ENCODE data around the gene CSMD2. TPM values are rescaled to one million over a fixed set of nuclear protein-coding genes. Genes with fewer than 3 reads are reported as not detected.

The CSMD2 gene
- total RNA-seq, 2 donors from 2014 or later, result not detected

DNA sequence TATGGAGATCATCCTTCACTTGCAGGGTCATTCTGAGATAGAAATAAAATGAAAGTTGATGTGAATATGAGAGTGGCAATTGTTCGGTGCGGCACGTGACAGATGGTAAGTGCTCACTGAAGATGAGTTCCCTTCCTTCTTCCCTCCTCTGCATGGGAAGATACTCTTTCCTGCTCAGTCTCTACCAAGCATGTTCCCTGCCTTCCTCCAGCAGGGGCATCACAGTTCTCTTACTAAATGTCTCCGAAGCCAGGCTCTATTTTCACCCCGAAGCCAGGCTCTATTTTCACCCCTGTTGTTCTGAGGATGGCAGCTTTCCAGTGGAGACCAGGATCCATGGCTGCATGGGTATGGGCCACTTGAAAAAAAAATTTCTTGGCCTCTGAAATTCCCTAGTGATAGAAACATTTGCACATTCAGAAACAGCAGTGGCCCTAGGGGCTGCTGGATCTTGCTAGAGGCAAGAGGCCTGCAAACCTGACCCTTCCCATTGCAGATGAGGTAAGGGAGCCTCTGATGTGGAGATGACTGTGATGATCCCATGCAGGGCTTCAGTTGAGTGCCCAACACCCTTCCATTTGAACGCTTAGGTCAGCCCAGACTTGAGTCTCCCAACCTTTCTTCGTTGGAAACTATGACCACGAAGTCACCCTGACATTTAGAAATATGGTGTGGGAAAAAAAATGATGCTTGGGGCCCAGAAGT, 424.8 kb downstream of the CSMD2 start:
- H3K9me3 Mint-ChIP-seq, result no peaks in the 10 kb centered on the region
- ATAC-seq (no peak), DNase-seq (ENCODE audit: low spot score in 2 of 2) (no peak)
- no peak overlapping the region for H3K27ac Mint-ChIP-seq
- H3K36me3 Mint-ChIP-seq, result no peaks in the 10 kb centered on the region

DNA sequence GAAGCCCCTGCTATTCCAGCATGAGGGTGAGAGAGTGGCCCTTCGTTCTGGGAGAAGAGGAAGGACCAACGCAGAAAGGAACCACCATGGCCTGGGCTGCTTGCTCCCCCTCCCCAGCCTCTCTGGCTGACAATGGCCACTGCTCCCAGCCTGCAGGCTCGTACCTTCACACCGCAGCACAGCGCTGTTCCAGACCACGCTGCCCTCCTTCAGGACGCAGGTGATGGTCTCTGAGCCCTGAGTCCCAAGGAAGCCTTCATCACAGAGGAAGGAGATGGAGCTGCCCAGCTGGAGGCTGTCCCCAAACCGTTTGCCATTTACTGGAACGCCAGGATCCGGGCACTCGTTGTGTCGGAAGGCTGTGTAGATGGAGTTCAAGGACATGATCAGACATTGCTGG, 426.1 kb downstream of the CSMD2 start:
- Mint-ChIP-seq H3K9me3 (no peaks in the 10 kb centered on the region), H3K27ac (no peak overlapping the region), H3K36me3 (no peaks in the 10 kb centered on the region)
- DNase-seq (ENCODE audit: low spot score in 2 of 2) (no peak), ATAC-seq (no peak)

GRCh38 chr1:33738536-33738935, 426.5 kb downstream of the CSMD2 start:
- Mint-ChIP-seq H3K9me3 (no peaks in the 10 kb centered on the region), H3K27ac (no peak overlapping the region), H3K36me3 (no peaks in the 10 kb centered on the region)
- ATAC-seq (no peak), DNase-seq (ENCODE audit: low spot score in 2 of 2) (no peak)

DNA sequence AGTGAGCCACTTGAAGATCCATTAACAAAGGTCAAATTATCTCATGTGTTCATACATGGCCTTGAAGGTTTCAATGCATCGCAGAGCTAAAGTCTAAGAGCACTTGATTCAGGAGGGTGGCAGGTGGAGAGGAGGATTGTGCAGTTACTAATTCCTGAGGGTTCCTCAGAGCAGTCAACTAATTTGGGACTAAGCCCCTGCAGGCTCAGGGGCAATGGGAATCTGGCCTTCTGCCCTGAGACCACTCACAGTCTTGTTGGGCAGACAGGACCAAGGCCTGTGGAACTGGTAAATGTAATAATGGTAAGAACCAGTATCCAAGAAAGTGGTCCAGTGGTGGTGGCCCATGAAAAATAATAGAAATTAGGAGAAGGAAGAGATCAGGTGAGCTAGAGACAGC, 428.5 kb downstream of the CSMD2 start:
- peaks cover 0 to 4% of the 10 kb centered on the region in 2 donors for H3K9me3 Mint-ChIP-seq
- DNase-seq (ENCODE audit: low spot score in 2 of 2) (no peak), ATAC-seq (no peak)
- no peaks in the 10 kb centered on the region for H3K36me3 Mint-ChIP-seq
- no peak overlapping the region for H3K27ac Mint-ChIP-seq

- H3K9me3 Mint-ChIP-seq, result peaks cover 0 to 4% of the 10 kb centered on the region in 2 donors
- no peaks in the 10 kb centered on the region for H3K36me3 Mint-ChIP-seq
- H3K27ac Mint-ChIP-seq, result no peak overlapping the region
- ATAC-seq (no peak), DNase-seq (ENCODE audit: low spot score in 2 of 2) (no peak)
Measured at GRCh38 chr1:33735624-33736023, 429.4 kb downstream of the CSMD2 start.

DNA sequence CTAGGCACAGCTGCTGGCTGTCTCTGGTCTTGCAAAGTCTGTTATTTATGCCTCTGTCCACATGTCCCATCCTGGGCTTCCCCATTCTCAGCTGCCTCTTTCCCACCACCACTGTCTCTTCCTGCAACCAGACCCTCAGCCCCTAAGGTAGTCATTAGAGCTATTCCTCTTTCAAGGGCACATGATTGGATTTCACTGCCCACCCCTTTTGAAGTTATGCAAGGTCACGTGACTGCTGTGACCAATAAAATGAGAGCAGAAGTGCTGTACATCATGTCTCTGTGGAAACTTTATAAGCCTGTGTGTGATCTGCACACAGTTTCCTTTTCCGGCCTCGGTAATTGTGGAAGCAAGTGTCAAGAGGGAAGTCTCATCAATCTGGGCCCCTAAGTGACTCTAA, 437.7 kb downstream of the CSMD2 start:
- Mint-ChIP-seq H3K36me3 (no peaks in the 10 kb centered on the region), H3K9me3 (peaks cover 0 to 4% of the 10 kb centered on the region in 2 donors), H3K27ac (no peak overlapping the region)
- DNase-seq (ENCODE audit: low spot score in 2 of 2) (no peak), ATAC-seq (no peak)

DNA sequence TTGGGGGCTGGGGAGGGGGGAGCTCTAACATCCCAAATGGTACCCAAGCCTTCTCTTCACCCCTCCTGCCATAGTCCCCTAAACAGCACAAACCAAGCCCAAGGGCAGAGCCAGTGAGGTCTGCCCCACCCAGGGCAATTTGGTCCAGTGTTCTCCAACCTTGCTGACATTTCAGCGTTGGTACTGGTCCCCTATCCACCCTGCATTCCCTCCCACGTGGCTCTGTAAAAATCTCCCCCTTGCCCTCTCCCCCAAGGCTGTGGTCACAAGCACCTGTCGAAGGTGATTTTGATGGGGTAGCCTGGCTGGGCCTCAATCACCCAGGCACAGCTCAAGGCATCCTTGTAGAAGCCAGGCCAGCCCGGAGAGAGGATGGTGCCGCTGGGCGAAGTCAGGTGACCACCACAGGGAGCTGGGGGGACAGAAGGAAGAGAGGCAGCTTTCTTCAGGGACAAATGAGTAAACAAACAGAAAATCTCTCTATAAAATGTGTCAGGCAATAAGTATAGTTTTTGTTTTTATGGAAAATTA, 438.7 kb downstream of the CSMD2 start:
- Mint-ChIP-seq H3K27ac (no peak overlapping the region), H3K36me3 (no peaks in the 10 kb centered on the region), H3K9me3 (no peaks in the 10 kb centered on the region)
- ATAC-seq, result no peak
- DNase-seq (ENCODE audit: low spot score in 2 of 2), result no peak

- Mint-ChIP-seq H3K9me3 (no peaks in the 10 kb centered on the region), H3K27ac (no peak overlapping the region), H3K36me3 (no peaks in the 10 kb centered on the region)
- DNase-seq (ENCODE audit: low spot score in 2 of 2) (no peak), ATAC-seq (no peak)
Measured at GRCh38 chr1:33725556-33726160, 439.4 kb downstream of the CSMD2 start.

- no peak for ATAC-seq
- H3K27ac Mint-ChIP-seq, result no peak overlapping the region
- no peak for DNase-seq (ENCODE audit: low spot score in 2 of 2)
Measured at GRCh38 chr1:33725037-33725436, 440.0 kb downstream of the CSMD2 start.

GRCh38 chr1:33724348-33724747, 440.7 kb downstream of the CSMD2 start:
- DNase-seq (ENCODE audit: low spot score in 2 of 2), result no peak
- ATAC-seq, result no peak

More at GRCh38 chr1:33725037-33725436, 440.0 kb downstream of the CSMD2 start:
- H3K36me3 Mint-ChIP-seq, result no peaks in the 10 kb centered on the region
- no peaks in the 10 kb centered on the region for H3K9me3 Mint-ChIP-seq

DNA sequence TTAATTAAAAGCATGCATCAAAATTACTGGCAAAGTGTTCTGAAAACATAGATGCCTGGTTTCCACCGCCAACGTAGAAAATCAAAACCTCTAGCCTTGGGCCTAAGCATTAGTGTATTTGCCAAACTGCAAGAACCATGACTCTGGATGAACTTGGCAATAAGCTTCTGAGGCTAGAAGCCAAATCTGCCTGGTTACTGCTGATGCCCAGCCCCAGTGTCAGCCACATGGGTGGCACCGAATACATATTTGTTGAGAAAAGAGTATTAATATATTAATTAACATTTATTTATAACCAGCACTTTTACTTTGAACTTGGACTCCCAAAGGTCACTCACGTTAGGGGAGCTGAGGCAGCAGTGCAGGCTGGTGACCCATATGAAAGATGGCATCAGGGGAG, 441.8 kb downstream of the CSMD2 start:
- ATAC-seq, result no peak
- H3K36me3 Mint-ChIP-seq, result no peaks in the 10 kb centered on the region

More at GRCh38 chr1:33724348-33724747, 440.7 kb downstream of the CSMD2 start:
- Mint-ChIP-seq H3K9me3 (no peaks in the 10 kb centered on the region), H3K36me3 (no peaks in the 10 kb centered on the region), H3K27ac (no peak overlapping the region)

GRCh38 chr1:33721301-33721815, 443.7 kb downstream of the CSMD2 start:
- no peak overlapping the region for H3K27ac Mint-ChIP-seq
- DNase-seq (ENCODE audit: low spot score in 2 of 2) (no peak), ATAC-seq (no peak)
- no peaks in the 10 kb centered on the region for H3K9me3 Mint-ChIP-seq
- no peaks in the 10 kb centered on the region for H3K36me3 Mint-ChIP-seq

More for the DNA sequence above, 441.8 kb downstream of the CSMD2 start:
- no peak overlapping the region for H3K27ac Mint-ChIP-seq
- H3K9me3 Mint-ChIP-seq, result no peaks in the 10 kb centered on the region
- no peak for DNase-seq (ENCODE audit: low spot score in 2 of 2)

DNA sequence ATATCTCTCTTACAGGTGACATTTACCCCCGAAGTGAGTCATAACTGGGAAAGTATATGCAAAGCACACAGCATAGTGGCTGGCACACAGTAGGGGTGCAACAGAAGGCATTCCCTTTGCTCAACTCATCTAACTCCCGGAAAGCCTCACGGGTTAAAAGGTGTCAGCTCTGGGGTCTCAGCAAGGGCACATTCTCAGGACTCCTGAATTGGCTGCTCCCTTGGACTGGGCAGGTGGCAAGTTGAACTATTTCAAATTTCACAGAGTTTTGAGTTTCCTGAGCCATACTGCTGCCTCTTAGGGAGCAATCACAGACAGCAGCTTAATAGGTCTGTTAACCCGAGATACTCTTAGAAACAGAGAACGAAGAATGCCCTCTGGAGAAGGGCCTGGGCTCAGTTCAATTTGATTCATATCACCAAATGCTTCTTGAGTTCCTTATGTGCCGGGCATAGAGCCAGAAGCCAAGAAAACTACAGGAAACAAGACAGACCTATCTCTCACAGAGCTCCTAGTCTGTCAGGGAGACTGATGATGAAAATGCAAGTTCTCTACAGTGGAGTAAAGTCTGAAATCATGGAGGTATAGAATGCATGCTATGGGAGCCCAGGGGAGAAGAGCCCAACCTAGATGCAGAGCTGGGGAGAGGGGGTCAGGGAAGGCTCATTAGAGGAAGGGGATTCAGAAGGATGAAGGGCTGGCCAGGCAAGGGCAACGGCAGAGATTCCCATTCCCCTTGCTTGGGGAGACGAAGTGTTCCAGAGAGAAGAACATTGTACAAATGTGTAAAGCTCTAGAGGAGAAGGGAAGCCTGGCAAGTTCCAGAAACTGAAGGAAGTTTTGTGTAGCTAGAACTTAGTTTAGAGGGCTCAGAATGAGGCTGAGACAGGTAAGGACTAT, 445.0 kb downstream of the CSMD2 start:
- ATAC-seq, result no peak
- DNase-seq (ENCODE audit: low spot score in 2 of 2), result no peak
- H3K27ac Mint-ChIP-seq, result no peak overlapping the region
- H3K9me3 Mint-ChIP-seq, result no peaks in the 10 kb centered on the region
- H3K36me3 Mint-ChIP-seq, result no peaks in the 10 kb centered on the region

DNA sequence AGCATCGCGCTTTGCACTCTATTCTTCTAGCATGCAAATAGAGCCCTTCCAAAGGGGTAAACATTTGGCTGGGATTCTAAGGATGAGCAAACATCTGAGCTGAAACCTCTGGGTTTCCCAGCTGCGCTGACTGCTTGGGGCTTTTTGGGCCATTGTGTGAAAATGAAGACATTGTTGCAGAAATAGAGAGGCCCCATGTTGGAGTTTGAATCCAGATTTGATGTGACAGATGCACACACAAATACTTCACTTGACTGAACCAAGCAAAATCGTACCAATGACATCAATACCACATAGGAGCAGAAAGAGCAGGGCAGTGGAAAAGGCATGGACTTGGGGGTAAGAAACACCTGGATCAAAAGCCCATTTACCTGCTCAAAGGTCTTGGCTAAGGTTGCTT, 445.7 kb downstream of the CSMD2 start:
- ATAC-seq (no peak), DNase-seq (ENCODE audit: low spot score in 2 of 2) (no peak)
- H3K9me3 Mint-ChIP-seq, result no peaks in the 10 kb centered on the region
- no peaks in the 10 kb centered on the region for H3K36me3 Mint-ChIP-seq
- H3K27ac Mint-ChIP-seq, result no peak overlapping the region

DNA sequence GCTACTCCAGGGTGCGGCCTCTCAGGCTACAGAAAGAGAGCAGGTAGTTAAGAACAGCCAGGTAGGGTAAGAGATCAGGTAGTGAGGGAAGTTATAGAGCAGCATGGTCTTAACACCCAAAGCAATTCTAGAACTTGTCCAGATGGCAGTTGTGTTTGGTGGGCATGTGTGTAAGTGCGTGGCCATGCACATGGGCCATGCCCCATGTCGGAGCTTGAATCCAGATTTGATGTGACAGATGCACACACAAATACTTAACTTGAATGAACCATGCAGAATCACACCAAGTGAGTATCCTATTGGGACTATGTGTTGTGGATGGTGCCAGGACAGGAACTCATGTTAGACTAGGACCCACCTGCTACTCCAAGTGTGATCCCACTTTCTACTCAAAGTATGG, 446.8 kb downstream of the CSMD2 start:
- H3K27ac Mint-ChIP-seq, result no peak overlapping the region
- H3K9me3 Mint-ChIP-seq, result no peaks in the 10 kb centered on the region

DNA sequence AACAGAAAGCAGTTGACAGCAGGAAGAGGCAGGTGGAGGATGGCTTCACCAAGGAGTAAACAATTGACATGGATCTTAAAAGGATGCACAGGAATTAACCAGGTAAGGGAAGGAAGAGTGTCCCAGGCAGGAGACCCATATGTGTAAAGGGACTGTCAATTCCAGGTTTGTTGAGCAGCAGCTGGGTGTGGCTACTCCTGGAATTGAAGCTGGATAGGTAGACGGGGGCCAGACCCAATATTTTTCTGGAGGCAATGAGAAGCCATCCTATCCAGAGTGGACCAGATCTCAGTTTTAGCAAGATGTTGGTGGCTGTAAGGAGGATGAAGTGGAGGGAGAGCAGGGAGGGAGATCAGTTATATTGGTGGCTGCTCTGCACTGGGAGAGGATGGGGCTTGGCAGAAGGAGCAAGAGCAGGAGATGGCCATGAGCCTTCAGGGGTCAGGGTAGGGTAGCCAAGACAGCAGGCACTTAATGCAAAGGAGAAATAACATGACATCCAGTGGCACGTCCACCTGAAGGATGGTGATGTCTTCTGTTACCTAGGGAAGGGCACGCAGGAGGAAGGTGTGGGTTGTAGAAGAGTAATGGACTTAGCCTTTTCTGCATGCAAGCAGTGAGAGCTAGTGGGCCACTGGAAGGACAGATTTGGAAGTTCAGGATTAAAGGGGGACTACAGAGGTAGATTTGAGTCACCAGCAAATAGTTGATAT, 447.9 kb downstream of the CSMD2 start:
- H3K36me3 Mint-ChIP-seq, result no peaks in the 10 kb centered on the region
- H3K27ac Mint-ChIP-seq, result no peak overlapping the region
- H3K9me3 Mint-ChIP-seq, result no peaks in the 10 kb centered on the region
- ATAC-seq (no peak), DNase-seq (ENCODE audit: low spot score in 2 of 2) (no peak)

More for the DNA sequence above, 446.8 kb downstream of the CSMD2 start:
- DNase-seq (ENCODE audit: low spot score in 2 of 2), result no peak
- no peaks in the 10 kb centered on the region for H3K36me3 Mint-ChIP-seq
- ATAC-seq, result no peak

Measured in activated naive CD4-positive, alpha-beta T cell treated with anti-CD3 and anti-CD28 coated beads, Interleukin-2, amount 50 U/mL, for 72 hours (primary cell).